ENCODE data around the gene CCT7.

Gene CCT7

GRCh38 chr2:73212448-73213176 lies 21.5 kb upstream of the CCT7 start:
- ChIA-PET CTCF (interaction anchor here (0.7 to 8.6 kb wide), 53 partner anchors 8 to 1880 kb away, joined by 3 to 111 read pairs (median 5); partner anchors contain the start of genes CCT7, NOTO, PRADC1 and RAB11FIP5), POLR2A (interaction anchor here (1.0 kb wide), 1 partner anchor 21 kb away, joined by 8 read pairs; the partner anchor contains the start of gene CCT7)
- TF ChIP-seq CTCF (IDR thresholded peaks at IDR 0.05; ENCODE audit: insufficient read depth, low read length, missing control alignments): peak; percentile 96
- DNase-seq (ENCODE audit: low read depth, low spot score): peak; percentile 65
- no peak overlapping the region for H3K4me3 ChIP-seq (ENCODE audit: low read depth, low read length)

- peak within 1 kb of the TSS; percentile 78 for H3K4me3 ChIP-seq (ENCODE audit: low read depth, low read length)
- CTCF ChIA-PET: interaction anchor here (0.8 to 8.6 kb wide), 14 partner anchors 10 to 328 kb away, joined by 3 to 111 read pairs (median 8); partner anchors contain the start of genes CCT7 and PRADC1
These were observed 19.7 kb upstream of the CCT7 start, which contains the start of gene SMYD5 for GRCh38 chr2:73214120-73215035. SMYD5 (plus strand) TSS chr2:73214245; CDS start chr2:73214267, 22 bp downstream.

GRCh38 chr2:73215254-73215653 lies 18.9 kb upstream of the CCT7 start:
- no peak for TF ChIP-seq CTCF (IDR thresholded peaks at IDR 0.05; ENCODE audit: insufficient read depth, low read length, missing control alignments)
- H3K4me3 ChIP-seq (ENCODE audit: low read depth, low read length): peak overlapping the region; percentile 78
- ChIA-PET CTCF (interaction anchor here (0.8 to 2.0 kb wide), 6 partner anchors 9 to 327 kb away, joined by 3 to 9 read pairs (median 4); no protein-coding TSS in a partner anchor), POLR2A (interaction anchor here (1.0 kb wide), 1 partner anchor 18 kb away, joined by 4 read pairs; the partner anchor contains the start of genes CCT7 and PRADC1)
- no peak for DNase-seq (ENCODE audit: low read depth, low spot score)

More at GRCh38 chr2:73214120-73215035, 19.7 kb upstream of the CCT7 start, which contains the start of gene SMYD5:
- POLR2A ChIA-PET: interaction anchor here (1.0 kb wide), 1 partner anchor 19 kb away, joined by 4 read pairs; the partner anchor contains the start of genes CCT7 and PRADC1
- no peak for DNase-seq (ENCODE audit: low read depth, low spot score)
- no peak for TF ChIP-seq CTCF (IDR thresholded peaks at IDR 0.05; ENCODE audit: insufficient read depth, low read length, missing control alignments)

- TF ChIP-seq CTCF (IDR thresholded peaks at IDR 0.05; ENCODE audit: insufficient read depth, low read length, missing control alignments): no peak
- ChIA-PET POLR2A (no interaction called here), CTCF (interaction anchor here (2.0 to 2.3 kb wide), 2 partner anchors 12 to 40 kb away, joined by 8 to 12 read pairs; no protein-coding TSS in a partner anchor)
- H3K4me3 ChIP-seq (ENCODE audit: low read depth, low read length): no peak overlapping the region
- no peak for DNase-seq (ENCODE audit: low read depth, low spot score)
These were observed 16.9 kb upstream of the CCT7 start for GRCh38 chr2:73217160-73217559.

- CTCF ChIA-PET: interaction anchor here (1.1 to 2.3 kb wide), 4 partner anchors 8 to 40 kb away, joined by 3 to 12 read pairs (median 6); partner anchors contain the start of gene PRADC1
- no peak for DNase-seq (ENCODE audit: low read depth, low spot score)
These were observed 16.3 kb upstream of the CCT7 start for GRCh38 chr2:73217826-73218225.

More at GRCh38 chr2:73217826-73218225, 16.3 kb upstream of the CCT7 start:
- POLR2A ChIA-PET: interaction anchor here (1.0 kb wide), 1 partner anchor 16 kb away, joined by 5 read pairs; the partner anchor contains the start of genes CCT7 and PRADC1
- TF ChIP-seq CTCF (IDR thresholded peaks at IDR 0.05; ENCODE audit: insufficient read depth, low read length, missing control alignments): no peak
- H3K4me3 ChIP-seq (ENCODE audit: low read depth, low read length): no peak overlapping the region
